Trophoblast cell (in vitro differentiated cells and primary cell): Measurements from ENCODE around the gene CD300H.

Source experiments
- DNase-seq, 2 donors: peaks; one replicate each; pipeline ENCODE4 v3.0.0-alpha.2; 2016
- H2AFZ ChIP-seq: 2 replicates; pipeline ENCODE4 v1.6.1; 2013; ENCODE audit warnings: low read length, moderate library complexity, mild to moderate bottlenecking; ENCODE audit not compliant: insufficient read depth, poor library complexity
- H2AK5ac ChIP-seq: 2 replicates; pipeline ENCODE4 v1.6.1; 2013; ENCODE audit warnings: mild to moderate bottlenecking, low read length
- H2BK120ac ChIP-seq: 2 replicates; pipeline ENCODE4 v1.6.1; 2013; ENCODE audit warnings: low read length, mild to moderate bottlenecking, moderate library complexity; ENCODE audit not compliant: insufficient read depth, poor library complexity
- H2BK12ac ChIP-seq: 2 replicates; pipeline ENCODE4 v1.6.1; 2013; ENCODE audit warnings: mild to moderate bottlenecking, low read length, moderate library complexity
- H2BK5ac ChIP-seq: 2 replicates; pipeline ENCODE4 v1.6.1; 2013; ENCODE audit warnings: low read length, low read depth, moderate library complexity, mild to moderate bottlenecking; ENCODE audit not compliant: poor library complexity
- H3K14ac ChIP-seq: 2 replicates; pipeline ENCODE4 v1.6.1; 2013; ENCODE audit warnings: mild to moderate bottlenecking, low read length
- H3K18ac ChIP-seq: 2 replicates; pipeline ENCODE4 v1.6.1; 2013; ENCODE audit warnings: mild to moderate bottlenecking, low read length
- H3K23ac ChIP-seq: 2 replicates; pipeline ENCODE4 v1.6.1; 2013; ENCODE audit warnings: low read length
- H3K27ac ChIP-seq: 2 replicates; pipeline ENCODE4 v1.5.1; 2013; ENCODE audit warnings: low read depth, mild to moderate bottlenecking, inconsistent platforms, low read length, moderate library complexity
- H3K27me3 ChIP-seq: 2 replicates; pipeline ENCODE4 v1.6.1; 2013; ENCODE audit warnings: inconsistent platforms, mild to moderate bottlenecking, low read length, moderate library complexity; ENCODE audit not compliant: insufficient read depth
- H3K36me3 ChIP-seq, 2 experiments: 1 replicate in 1 of 2; 2 replicates in 1 of 2; pipeline ENCODE4 v1.6.1; 2013; ENCODE audit warnings: low read length in 2 of 2, mild to moderate bottlenecking in 2 of 2, moderate library complexity in 1 of 2; ENCODE audit not compliant: insufficient read depth in 2 of 2, control insufficient read depth in 1 of 2
- H3K4ac ChIP-seq: 2 replicates; pipeline ENCODE4 v1.6.1; 2013; ENCODE audit warnings: low read depth, mild to moderate bottlenecking, low read length, moderate library complexity
- H3K4me1 ChIP-seq, 2 experiments: 1 replicate in 1 of 2; 2 replicates in 1 of 2; pipeline ENCODE4 v1.6.1; 2013; ENCODE audit warnings: low read length in 2 of 2, mild to moderate bottlenecking in 2 of 2, moderate library complexity in 1 of 2; ENCODE audit not compliant: insufficient read depth in 2 of 2, control insufficient read depth in 1 of 2
- H3K4me2 ChIP-seq: 2 replicates; pipeline ENCODE4 v1.6.1; 2013; ENCODE audit warnings: inconsistent platforms, mild to moderate bottlenecking, low read length, moderate library complexity
- H3K4me3 ChIP-seq: 2 replicates; pipeline ENCODE4 v1.5.1; 2013; ENCODE audit warnings: mild to moderate bottlenecking, low read depth, low read length, inconsistent platforms
- H3K79me1 ChIP-seq: one replicate; pipeline ENCODE4 v1.6.1; 2013; ENCODE audit warnings: low read length
- H3K79me2 ChIP-seq: 2 replicates; pipeline ENCODE4 v1.6.1; 2013; ENCODE audit warnings: low read length, mild to moderate bottlenecking; ENCODE audit not compliant: control insufficient read depth, insufficient read depth, poor library complexity
- H3K9ac ChIP-seq: 2 replicates; pipeline ENCODE4 v1.6.1; 2013; ENCODE audit warnings: mild to moderate bottlenecking, low read length
- H3K9me3 ChIP-seq: 2 replicates; pipeline ENCODE4 v1.6.1; 2013; ENCODE audit warnings: low read depth, mild to moderate bottlenecking, control low read depth, inconsistent platforms, low read length; ENCODE audit not compliant: insufficient read depth
- H4K12ac ChIP-seq: 2 replicates; pipeline ENCODE4 v1.6.1; 2013; ENCODE audit warnings: low read depth, mild to moderate bottlenecking, low read length, moderate library complexity
- H4K8ac ChIP-seq: 2 replicates; pipeline ENCODE4 v1.6.1; 2013; ENCODE audit warnings: low read depth, mild to moderate bottlenecking, low read length, moderate library complexity
- H4K91ac ChIP-seq: one replicate; pipeline ENCODE4 v1.6.1; 2013; ENCODE audit warnings: low read depth, mild to moderate bottlenecking, low read length, moderate library complexity
- WGBS: extraction: QIAGEN DNeasy Blood & Tissue Kit; methylation state at CpG from one replicate; pipeline ENCODE4 v1.1.7; 2013; ENCODE audit warnings: missing lambda C conversion rate; ENCODE audit not compliant: insufficient read length, insufficient coverage; ENCODE audit errors: extremely low coverage; 5-methylcytosine and 5-hydroxymethylcytosine counted together

The CD300H gene

DNA sequence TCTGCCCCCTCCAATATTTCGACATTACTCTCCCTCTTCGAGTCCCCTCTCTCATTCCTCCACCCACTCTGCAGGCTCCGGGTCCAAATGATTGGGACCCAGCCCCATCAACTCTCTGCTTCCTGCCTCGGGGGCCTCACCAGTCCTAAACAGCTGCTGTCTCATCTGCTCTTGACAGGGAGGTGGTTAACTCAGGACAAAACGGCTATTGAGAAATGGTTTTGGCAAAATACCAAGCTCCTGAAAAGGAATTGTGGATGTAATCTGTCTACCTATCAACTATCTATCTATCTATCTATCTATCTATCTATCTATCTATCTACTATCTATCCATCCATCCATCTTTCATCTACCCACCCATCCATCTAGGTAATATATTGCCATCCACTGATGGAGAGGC lies 2.2 kb downstream of the CD300H start:
- H3K79me2 ChIP-seq, result no peaks in the 10 kb centered on the region
- no peaks in the 10 kb centered on the region for H3K36me3 ChIP-seq
- no peak overlapping the region for H3K4ac ChIP-seq
- WGBS, result no CpG with 5 or more reads among the region's 5 CpGs
- H2BK120ac ChIP-seq, result no peak overlapping the region
- peaks cover 0 to 3% of the 10 kb centered on the region in 2 experiments for H3K4me1 ChIP-seq
- H3K18ac ChIP-seq, result no peak overlapping the region
- H2AFZ ChIP-seq, result no peak overlapping the region
- no peak overlapping the region for H3K27ac ChIP-seq
- no peaks in the 10 kb centered on the region for H3K79me1 ChIP-seq
- no peak overlapping the region for H2BK5ac ChIP-seq
- no peak overlapping the region for H4K12ac ChIP-seq
- no peak overlapping the region for H4K91ac ChIP-seq
- H3K9ac ChIP-seq, result no peak overlapping the region
- no peak overlapping the region for H2BK12ac ChIP-seq
- H3K9me3 ChIP-seq, result peaks cover 14% of the 10 kb centered on the region
- no peak overlapping the region for H2AK5ac ChIP-seq
- no peaks in the 10 kb centered on the region for H3K27me3 ChIP-seq
- DNase-seq, result no peak
- H3K14ac ChIP-seq, result no peak overlapping the region
- H4K8ac ChIP-seq, result no peak overlapping the region
- no peak overlapping the region for H3K23ac ChIP-seq
- H3K4me3 ChIP-seq, result no peak overlapping the region
- H3K4me2 ChIP-seq, result no peak overlapping the region

GRCh38 chr17:74563358-74563757 lies 4.0 kb downstream of the CD300H start:
- Histone ChIP-seq H2AK5ac (no peak overlapping the region), H3K79me1 (no peaks in the 10 kb centered on the region), H3K27me3 (no peaks in the 10 kb centered on the region), H2BK12ac (no peak overlapping the region), H2BK5ac (no peak overlapping the region), H3K4me1 (no peaks in the 10 kb centered on the region), H2AFZ (no peak overlapping the region), H3K4me2 (no peak overlapping the region), H3K14ac (no peak overlapping the region), H4K12ac (no peak overlapping the region), H3K4me3 (peak overlapping the region; percentile 47), H3K27ac (no peak overlapping the region), H3K79me2 (no peaks in the 10 kb centered on the region), H2BK120ac (no peak overlapping the region), H3K9me3 (peaks cover 4% of the 10 kb centered on the region), H3K18ac (no peak overlapping the region), H3K4ac (no peak overlapping the region), H3K9ac (no peak overlapping the region), H3K23ac (no peak overlapping the region), H3K36me3 (no peaks in the 10 kb centered on the region), H4K91ac (no peak overlapping the region), H4K8ac (no peak overlapping the region)
- no peak for DNase-seq
- 100% methylated on average over 1 of the region's 1 CpG for WGBS

GRCh38 chr17:74561586-74561985 lies 5.7 kb downstream of the CD300H start:
- H3K36me3 ChIP-seq, result no peaks in the 10 kb centered on the region
- H3K4me2 ChIP-seq, result no peak overlapping the region
- no peak overlapping the region for H3K18ac ChIP-seq
- WGBS, result no CpG with 5 or more reads among the region's 3 CpGs
- H3K4me1 ChIP-seq, result no peaks in the 10 kb centered on the region
- H4K8ac ChIP-seq, result no peak overlapping the region
- no peak overlapping the region for H2AFZ ChIP-seq
- no peak overlapping the region for H4K12ac ChIP-seq
- no peak overlapping the region for H3K27ac ChIP-seq
- no peak overlapping the region for H3K4me3 ChIP-seq
- H3K23ac ChIP-seq, result no peak overlapping the region
- H2AK5ac ChIP-seq, result no peak overlapping the region
- H3K9me3 ChIP-seq, result peaks cover 4% of the 10 kb centered on the region
- H4K91ac ChIP-seq, result no peak overlapping the region
- H3K9ac ChIP-seq, result no peak overlapping the region
- no peak for DNase-seq
- H2BK5ac ChIP-seq, result no peak overlapping the region
- no peak overlapping the region for H3K14ac ChIP-seq
- no peak overlapping the region for H2BK12ac ChIP-seq
- no peaks in the 10 kb centered on the region for H3K27me3 ChIP-seq
- H3K79me1 ChIP-seq, result no peaks in the 10 kb centered on the region
- no peaks in the 10 kb centered on the region for H3K79me2 ChIP-seq
- no peak overlapping the region for H3K4ac ChIP-seq
- no peak overlapping the region for H2BK120ac ChIP-seq

DNA sequence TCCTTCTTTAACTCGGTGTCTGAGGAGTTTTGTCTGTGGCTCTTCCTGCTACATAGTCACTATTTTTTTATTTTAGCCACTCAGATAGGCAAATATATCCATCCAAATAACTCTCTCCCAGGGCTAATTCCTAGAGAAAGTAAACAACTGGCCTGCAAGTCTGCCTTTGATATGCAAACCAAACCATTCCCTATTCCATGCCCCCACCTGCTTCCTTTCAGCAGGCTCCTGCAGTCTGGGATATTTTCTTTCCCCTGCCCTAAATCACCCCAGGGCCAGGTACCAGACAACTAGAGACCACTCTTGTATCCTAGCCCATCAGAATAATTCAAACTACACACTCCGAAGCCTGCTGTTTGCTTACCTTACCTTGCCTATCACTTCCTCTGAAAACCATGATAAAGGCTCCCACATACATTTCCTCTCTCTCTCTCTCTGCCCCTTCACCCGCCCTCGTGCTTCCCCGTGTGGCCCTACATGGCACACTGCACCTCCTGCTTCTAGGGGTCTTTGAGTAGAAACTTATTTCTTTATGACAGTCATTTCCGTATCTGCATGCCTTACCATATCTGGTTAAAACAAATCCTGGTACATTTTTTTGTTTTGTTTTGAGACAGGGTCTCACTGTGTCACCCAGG lies 8.3 kb downstream of the CD300H start:
- no peak overlapping the region for H3K27ac ChIP-seq
- no peak overlapping the region for H4K12ac ChIP-seq
- no peak overlapping the region for H3K14ac ChIP-seq
- H3K4me3 ChIP-seq, result no peak overlapping the region
- no peak overlapping the region for H3K18ac ChIP-seq
- no peaks in the 10 kb centered on the region for H3K79me1 ChIP-seq
- H3K4me2 ChIP-seq, result no peak overlapping the region
- no peak overlapping the region for H3K9ac ChIP-seq
- no peak overlapping the region for H2AFZ ChIP-seq
- WGBS, result no CpG with 5 or more reads among the region's 6 CpGs
- no peak overlapping the region for H2BK120ac ChIP-seq
- H3K36me3 ChIP-seq, result no peaks in the 10 kb centered on the region
- no peak overlapping the region for H3K23ac ChIP-seq
- no peak for DNase-seq
- H4K8ac ChIP-seq, result no peak overlapping the region
- H3K4ac ChIP-seq, result no peak overlapping the region
- H2BK5ac ChIP-seq, result no peak overlapping the region
- no peaks in the 10 kb centered on the region for H3K79me2 ChIP-seq
- H2BK12ac ChIP-seq, result no peak overlapping the region
- no peaks in the 10 kb centered on the region for H3K4me1 ChIP-seq
- no peak overlapping the region for H2AK5ac ChIP-seq
- H4K91ac ChIP-seq, result no peak overlapping the region
- H3K27me3 ChIP-seq, result no peaks in the 10 kb centered on the region
- H3K9me3 ChIP-seq, result peaks cover 4% of the 10 kb centered on the region
